CD4-positive, alpha-beta memory T cell (primary cell): ENCODE results near the gene TRAPPC3L. TPM values are rescaled to one million over a fixed set of nuclear protein-coding genes. Genes with fewer than 3 reads are reported as not detected.

Experiments
- CTCF ChIA-PET: fragments of 350-600 bp; sonication (Branson Sonifier 250); formaldehyde crosslinking; loops from one replicate; lab custom pipeline; 2021; ENCODE audit warnings: inconsistent platforms; ENCODE audit not compliant: partially characterized antibody; lab: Charles Lee
- POLR2A ChIA-PET: fragments of 350-600 bp; sonication (Branson Sonifier 250); formaldehyde crosslinking; loops from one replicate; lab custom pipeline; 2021; ENCODE audit not compliant: partially characterized antibody; lab: Charles Lee
- DNase-seq, 5 donors: peaks; one replicate each; pipeline versions ENCODE4 v3.0.0 to v3.0.0-alpha.2; 2020 to 2022; ENCODE audit warnings: mixed read lengths in 1 of 5
- H3K27ac ChIP-seq: one replicate; pipeline ENCODE4 v1.7.0; 2013; ENCODE audit warnings: low read depth, low read length
- H3K27me3 ChIP-seq: 2 replicates; pipeline ENCODE4 v1.7.0; 2013; ENCODE audit warnings: mild to moderate bottlenecking, low read length, moderate library complexity; ENCODE audit not compliant: insufficient read depth
- H3K36me3 ChIP-seq: 2 replicates; pipeline ENCODE4 v1.7.0; 2013; ENCODE audit warnings: mild to moderate bottlenecking, low read length, moderate library complexity; ENCODE audit not compliant: insufficient read depth
- H3K4me1 ChIP-seq: 2 replicates; pipeline ENCODE4 v1.7.0; 2013; ENCODE audit warnings: mild to moderate bottlenecking, low read length, moderate library complexity; ENCODE audit not compliant: insufficient read depth
- H3K4me3 ChIP-seq, 2 donors: one replicate each; pipeline ENCODE4 v1.7.0; 2013; ENCODE audit warnings: low read length in 2 of 2, mild to moderate bottlenecking in 1 of 2
- H3K9me3 ChIP-seq, 2 donors: one replicate each; pipeline ENCODE4 v1.7.0; 2013; ENCODE audit warnings: low read length in 2 of 2, control low read depth in 1 of 2; ENCODE audit not compliant: control insufficient read depth in 1 of 2
- H3K27ac Mint-ChIP-seq, 7 donors: one replicate each; pipeline ENCODE4 v1.8.0; 2020 to 2021; ENCODE audit warnings: mixed read lengths in 7 of 7, mild to moderate bottlenecking in 6 of 7, inconsistent platforms in 3 of 7, moderate library complexity in 3 of 7
- H3K27me3 Mint-ChIP-seq, 2 donors: one replicate each; pipeline ENCODE4 v1.8.0; 2020 to 2021; ENCODE audit warnings: mixed read lengths in 2 of 2
- H3K36me3 Mint-ChIP-seq, 2 donors: one replicate each; pipeline ENCODE4 v1.8.0; 2020 to 2021; ENCODE audit warnings: mixed read lengths in 2 of 2, inconsistent platforms in 1 of 2, mild to moderate bottlenecking in 1 of 2
- H3K4me1 Mint-ChIP-seq, 4 donors: one replicate each; pipeline ENCODE4 v1.8.0; 2020 to 2021; ENCODE audit warnings: mixed read lengths in 4 of 4, mild to moderate bottlenecking in 1 of 4
- H3K4me3 Mint-ChIP-seq, 8 donors: one replicate each; pipeline ENCODE4 v1.8.0; 2020 to 2021; ENCODE audit warnings: mixed read lengths in 8 of 8, mild to moderate bottlenecking in 7 of 8, moderate library complexity in 6 of 8, inconsistent platforms in 3 of 8
- H3K9me3 Mint-ChIP-seq, 8 donors: one replicate each; pipeline ENCODE4 v1.8.0; 2020 to 2021; ENCODE audit warnings: mixed read lengths in 8 of 8, mild to moderate bottlenecking in 5 of 8, inconsistent platforms in 3 of 8, moderate library complexity in 1 of 8
- intact Hi-C: fragments of 100-400 bp; cut with micrococcal nuclease; formaldehyde crosslinking; loops from one replicate; pipeline ENCODE4 v1.15.1; 2023
- polyA plus RNA-seq, 2 donors: library from polyadenylated mRNA; unstranded; fragments of 300-500 nt; fragmentation: Illumina TruSeq; gene quantifications; one replicate each; pipeline ENCODE4 v1.2.3, GENCODE V29; 2021
- total RNA-seq, 2 experiments: library from RNA; stranded (reverse); gene quantifications; one replicate each; pipeline ENCODE4 v1.2.3, GENCODE V29; 2021

Gene TRAPPC3L
- total and polyA plus RNA-seq, 4 experiments from 2014 or later, result not detected

- intact Hi-C loops, result loop anchor here (1.0 kb wide), 2 partner anchors 25 to 274 kb away; no protein-coding TSS in a partner anchor
- CTCF ChIA-PET, result interaction anchor here (0.8 to 3.8 kb wide), 26 partner anchors 9 to 344 kb away, joined by 3 to 31 read pairs (median 4); partner anchors contain the start of genes DSE, RWDD1 and TSPYL1
- peak; percentile 59 to 69 (median 64) for DNase-seq
- POLR2A ChIA-PET, result interaction anchor here (1.0 to 2.2 kb wide), 2 partner anchors 9 to 10 kb away, joined by 6 to 10 read pairs; partner anchors contain the start of gene RWDD1
- no peaks in the 10 kb centered on the region for H3K9me3 ChIP-seq
- Mint-ChIP-seq H3K36me3 (no peaks in the 10 kb centered on the region), H3K4me3 (no peak overlapping the region), H3K27ac (peak overlapping the region in 2 of 7 donors; percentile 24 to 63), H3K4me1 (peaks cover 0 to 2% (median 1%) of the 10 kb centered on the region in 4 donors), H3K9me3 (no peaks in the 10 kb centered on the region), H3K27me3 (peaks cover 9 to 16% of the 10 kb centered on the region in 2 donors)
- no peaks in the 10 kb centered on the region for H3K4me1 ChIP-seq
- no peak overlapping the region for H3K4me3 ChIP-seq
- H3K36me3 ChIP-seq, result no peaks in the 10 kb centered on the region
- H3K27ac ChIP-seq, result no peak overlapping the region
- H3K27me3 ChIP-seq, result no peaks in the 10 kb centered on the region
These were observed 16.0 kb upstream of the TRAPPC3L start for GRCh38 chr6:116561377-116562018.

GRCh38 chr6:116560130-116560529, 14.6 kb upstream of the TRAPPC3L start:
- Histone ChIP-seq H3K4me1 (no peaks in the 10 kb centered on the region), H3K9me3 (no peaks in the 10 kb centered on the region), H3K36me3 (no peaks in the 10 kb centered on the region), H3K4me3 (no peak overlapping the region), H3K27ac (no peak overlapping the region), H3K27me3 (no peaks in the 10 kb centered on the region)
- no peaks in the 10 kb centered on the region for H3K9me3 Mint-ChIP-seq
- ChIA-PET POLR2A (interaction anchor here (2.2 kb wide), 1 partner anchor 11 kb away, joined by 10 read pairs; the partner anchor contains the start of gene RWDD1), CTCF (interaction anchor here (0.6 to 3.8 kb wide), 21 partner anchors 11 to 342 kb away, joined by 3 to 31 read pairs (median 5); partner anchors contain the start of genes DSE, RWDD1 and TSPYL1)
- H3K36me3 Mint-ChIP-seq, result no peaks in the 10 kb centered on the region
- intact Hi-C loops, result no loop called here
- no peak overlapping the region for H3K4me3 Mint-ChIP-seq
- peaks cover 9 to 16% of the 10 kb centered on the region in 2 donors for H3K27me3 Mint-ChIP-seq
- no peak overlapping the region for H3K27ac Mint-ChIP-seq
- H3K4me1 Mint-ChIP-seq, result peaks cover 0 to 2% (median 1%) of the 10 kb centered on the region in 4 donors
- DNase-seq, result no peak

GRCh38 chr6:116557893-116558292, 12.4 kb upstream of the TRAPPC3L start:
- H3K27me3 Mint-ChIP-seq, result peaks cover 13 to 24% of the 10 kb centered on the region in 2 donors
- Histone ChIP-seq H3K27me3 (peaks cover 4% of the 10 kb centered on the region), H3K36me3 (no peaks in the 10 kb centered on the region), H3K9me3 (no peaks in the 10 kb centered on the region), H3K4me1 (no peaks in the 10 kb centered on the region), H3K4me3 (no peak overlapping the region), H3K27ac (no peak overlapping the region)
- no peak for DNase-seq
- H3K9me3 Mint-ChIP-seq, result no peaks in the 10 kb centered on the region
- intact Hi-C loops, result no loop called here
- no peak overlapping the region for H3K4me3 Mint-ChIP-seq
- H3K27ac Mint-ChIP-seq, result no peak overlapping the region
- CTCF ChIA-PET, result interaction anchor here (2.5 to 3.8 kb wide), 2 partner anchors 23 to 270 kb away, joined by 7 to 19 read pairs; no protein-coding TSS in a partner anchor
- POLR2A ChIA-PET, result no interaction called here
- H3K36me3 Mint-ChIP-seq, result no peaks in the 10 kb centered on the region
- H3K4me1 Mint-ChIP-seq, result peaks cover 0 to 2% (median 1%) of the 10 kb centered on the region in 4 donors

- Histone ChIP-seq H3K9me3 (no peaks in the 10 kb centered on the region), H3K27ac (no peak overlapping the region), H3K27me3 (peaks cover 4% of the 10 kb centered on the region), H3K4me3 (no peak overlapping the region), H3K36me3 (no peaks in the 10 kb centered on the region), H3K4me1 (no peaks in the 10 kb centered on the region)
- no peak for DNase-seq
- POLR2A ChIA-PET, result no interaction called here
- Mint-ChIP-seq H3K4me1 (peaks cover 0 to 2% (median 1%) of the 10 kb centered on the region in 4 donors), H3K27me3 (peaks cover 12 to 21% of the 10 kb centered on the region in 2 donors), H3K27ac (no peak overlapping the region), H3K36me3 (no peaks in the 10 kb centered on the region), H3K9me3 (no peaks in the 10 kb centered on the region), H3K4me3 (no peak overlapping the region)
- intact Hi-C loops, result no loop called here
- CTCF ChIA-PET, result interaction anchor here (0.6 to 3.8 kb wide), 5 partner anchors 8 to 408 kb away, joined by 3 to 27 read pairs (median 3); no protein-coding TSS in a partner anchor
These were observed 11.4 kb upstream of the TRAPPC3L start for GRCh38 chr6:116556814-116557415.

GRCh38 chr6:116556065-116556464, 10.6 kb upstream of the TRAPPC3L start:
- Mint-ChIP-seq H3K27me3 (peaks cover 8 to 19% of the 10 kb centered on the region in 2 donors), H3K4me3 (no peak overlapping the region), H3K27ac (no peak overlapping the region), H3K4me1 (no peaks in the 10 kb centered on the region), H3K36me3 (no peaks in the 10 kb centered on the region), H3K9me3 (no peaks in the 10 kb centered on the region)
- CTCF ChIA-PET, result interaction anchor here (1.5 to 3.8 kb wide), 3 partner anchors 15 to 268 kb away, joined by 3 to 27 read pairs (median 7); no protein-coding TSS in a partner anchor
- H3K27ac ChIP-seq, result no peak overlapping the region
- no peaks in the 10 kb centered on the region for H3K4me1 ChIP-seq
- POLR2A ChIA-PET, result no interaction called here
- H3K9me3 ChIP-seq, result no peaks in the 10 kb centered on the region
- no peak overlapping the region for H3K4me3 ChIP-seq
- intact Hi-C loops, result no loop called here
- H3K27me3 ChIP-seq, result peaks cover 4% of the 10 kb centered on the region
- no peaks in the 10 kb centered on the region for H3K36me3 ChIP-seq
- no peak for DNase-seq

- CTCF ChIA-PET, result interaction anchor here (1.1 to 3.8 kb wide), 2 partner anchors 10 to 20 kb away, joined by 5 to 27 read pairs; no protein-coding TSS in a partner anchor
- no peak for DNase-seq
- Histone ChIP-seq H3K9me3 (no peaks in the 10 kb centered on the region), H3K4me1 (no peaks in the 10 kb centered on the region), H3K36me3 (no peaks in the 10 kb centered on the region), H3K27me3 (peaks cover 4% of the 10 kb centered on the region), H3K27ac (no peak within 1 kb of the TSS), H3K4me3 (no peak within 1 kb of the TSS)
- Mint-ChIP-seq H3K27me3 (peaks cover 8 to 25% of the 10 kb centered on the region in 2 donors), H3K36me3 (no peaks in the 10 kb centered on the region), H3K27ac (no peak within 1 kb of the TSS), H3K9me3 (no peaks in the 10 kb centered on the region), H3K4me3 (no peak within 1 kb of the TSS), H3K4me1 (no peaks in the 10 kb centered on the region)
- intact Hi-C loops, result no loop called here
- POLR2A ChIA-PET, result interaction anchor here (1.3 kb wide), 1 partner anchor 18 kb away, joined by 4 read pairs; the partner anchor contains the start of gene RWDD1
These were observed 8.0 kb upstream of the TRAPPC3L start, which contains the start of gene CALHM4 for GRCh38 chr6:116553451-116553850. Gene CALHM4, plus strand, starts transcription at chr6:116553751. Its CDS starts 43 bp downstream, at chr6:116553794.

- POLR2A ChIA-PET, result no interaction called here
- Mint-ChIP-seq H3K27me3 (peaks cover 10 to 23% of the 10 kb centered on the region in 2 donors), H3K36me3 (no peaks in the 10 kb centered on the region), H3K4me3 (no peak overlapping the region), H3K27ac (no peak overlapping the region), H3K4me1 (no peaks in the 10 kb centered on the region), H3K9me3 (no peaks in the 10 kb centered on the region)
- no peaks in the 10 kb centered on the region for H3K9me3 ChIP-seq
- H3K36me3 ChIP-seq, result no peaks in the 10 kb centered on the region
- no peak overlapping the region for H3K27ac ChIP-seq
- no peak for DNase-seq
- no peaks in the 10 kb centered on the region for H3K4me1 ChIP-seq
- intact Hi-C loops, result no loop called here
- peaks cover 4% of the 10 kb centered on the region for H3K27me3 ChIP-seq
- H3K4me3 ChIP-seq, result no peak overlapping the region
- CTCF ChIA-PET, result interaction anchor here (0.9 to 1.6 kb wide), 3 partner anchors 10 to 16 kb away, joined by 3 to 5 read pairs (median 4); no protein-coding TSS in a partner anchor
These were observed 5.3 kb upstream of the TRAPPC3L start for GRCh38 chr6:116550796-116551195.
